GM19025 (cell line): Measurements from ENCODE around the gene KCNN2.
A peak's percentile ranks its signal among the peaks of the same experiment; 100 is the strongest.
"Not testable (repeated sequence)": the region's sequence is repeated elsewhere in the genome, so short reads cannot be mapped to it uniquely, and the experiment has no call there.

Source experiments
- ATAC-seq: cut with Tn5 transposase; IDR thresholded peaks from one replicate; pipeline ENCODE4 v1.9.1; 2021; ENCODE audit warnings: mild to moderate bottlenecking, low read depth, moderate library complexity; ENCODE audit not compliant: unreplicated experiment

Gene KCNN2

GRCh38 chr5:114418176-114419066 lies 56.6 kb downstream of the KCNN2 start:
- peak; percentile 87 for ATAC-seq

- ATAC-seq, result peak; percentile 23
Observed at GRCh38 chr5:114419067-114419388, 57.2 kb downstream of the KCNN2 start.

- ATAC-seq, result no peak
Observed at GRCh38 chr5:114419959-114420358, 58.1 kb downstream of the KCNN2 start.

GRCh38 chr5:114427204-114427603 lies 65.3 kb downstream of the KCNN2 start:
- no peak for ATAC-seq

GRCh38 chr5:114430532-114430931 lies 68.7 kb downstream of the KCNN2 start:
- no peak for ATAC-seq

- not testable (repeated sequence) for ATAC-seq
Observed at GRCh38 chr5:114432684-114433083, 70.8 kb downstream of the KCNN2 start.

GRCh38 chr5:114434396-114435219 lies 72.7 kb downstream of the KCNN2 start:
- no peak for ATAC-seq

GRCh38 chr5:114435220-114435481 lies 73.3 kb downstream of the KCNN2 start:
- ATAC-seq, result no peak

GRCh38 chr5:114435885-114436299 lies 74.0 kb downstream of the KCNN2 start:
- peak; percentile 78 for ATAC-seq

GRCh38 chr5:114437936-114438335 lies 76.1 kb downstream of the KCNN2 start:
- ATAC-seq, result no peak

- ATAC-seq, result no peak
Observed at GRCh38 chr5:114438471-114438870, 76.6 kb downstream of the KCNN2 start.

GRCh38 chr5:114447084-114447773 lies 85.4 kb downstream of the KCNN2 start:
- ATAC-seq, result no peak

- ATAC-seq, result no peak
Observed at GRCh38 chr5:114448481-114448880, 86.6 kb downstream of the KCNN2 start.

GRCh38 chr5:114449860-114450421 lies 88.1 kb downstream of the KCNN2 start:
- ATAC-seq, result peak; percentile 100

- ATAC-seq, result no peak
Observed at GRCh38 chr5:114450437-114450836, 88.6 kb downstream of the KCNN2 start.

- no peak for ATAC-seq
Observed at GRCh38 chr5:114458726-114459125, 96.9 kb downstream of the KCNN2 start.

GRCh38 chr5:114467171-114467570 lies 105.3 kb downstream of the KCNN2 start:
- ATAC-seq, result no peak

- ATAC-seq, result no peak
Observed at GRCh38 chr5:114467729-114468128, 105.9 kb downstream of the KCNN2 start.

- ATAC-seq, result no peak
Observed at GRCh38 chr5:114469372-114469771, 107.5 kb downstream of the KCNN2 start.

GRCh38 chr5:114471529-114471928 lies 109.7 kb downstream of the KCNN2 start:
- no peak for ATAC-seq

- no peak for ATAC-seq
Observed at GRCh38 chr5:114473541-114473940, 111.7 kb downstream of the KCNN2 start.
